Activated T-cell treated with anti-CD3 and anti-CD28 coated beads, Interleukin-2, amount 50 U/mL, for 4 hours (primary cell): ENCODE data around the gene SIX3. TPM values are rescaled to one million over a fixed set of nuclear protein-coding genes. Genes with fewer than 3 reads are reported as not detected.

ENCODE experiments used
- ATAC-seq, 2 donors: fragments of 200-7000 bp; cut with Tn5 transposase; one replicate each; pipeline ENCODE4 v1.10.0; 2021
- DNase-seq: peaks from one replicate; pipeline ENCODE4 v3.0.0-alpha.2; 2020
- H3K27me3 Mint-ChIP-seq: one replicate; pipeline ENCODE4 v1.8.0; 2021; ENCODE audit warnings: low read depth, mixed read lengths
- H3K36me3 Mint-ChIP-seq: one replicate; pipeline ENCODE4 v1.8.0; 2022; ENCODE audit warnings: mixed read lengths; ENCODE audit not compliant: insufficient read depth
- H3K4me1 Mint-ChIP-seq: one replicate; pipeline ENCODE4 v1.8.0; 2021; ENCODE audit warnings: low read depth, mixed read lengths
- H3K4me3 Mint-ChIP-seq: one replicate; pipeline ENCODE4 v1.8.0; 2021; ENCODE audit warnings: mild to moderate bottlenecking, moderate library complexity, mixed read lengths
- H3K9me3 Mint-ChIP-seq: one replicate; pipeline ENCODE4 v1.8.0; 2021; ENCODE audit warnings: mixed read lengths
- total RNA-seq, 3 donors: library from RNA; stranded (reverse); gene quantifications; one replicate each; pipeline ENCODE4 v1.2.1, GENCODE V29; 2021

SIX3 gene
- total RNA-seq, 3 donors from 2014 or later, result 0.11 TPM; not detected in 2

- Mint-ChIP-seq H3K9me3 (no peaks in the 10 kb centered on the region), H3K4me3 (no peak overlapping the region), H3K36me3 (no peaks in the 10 kb centered on the region), H3K4me1 (peaks cover 28% of the 10 kb centered on the region), H3K27me3 (peaks cover 73% of the 10 kb centered on the region)
- DNase-seq (no peak), ATAC-seq (no peak)
Observed at GRCh38 chr2:44953499-44953883, 12.0 kb downstream of the SIX3 start.

- ATAC-seq (no peak), DNase-seq (no peak)
- H3K4me1 Mint-ChIP-seq, result peaks cover 25% of the 10 kb centered on the region
- H3K36me3 Mint-ChIP-seq, result no peaks in the 10 kb centered on the region
- no peak overlapping the region for H3K4me3 Mint-ChIP-seq
- H3K27me3 Mint-ChIP-seq, result peaks cover 67% of the 10 kb centered on the region
- H3K9me3 Mint-ChIP-seq, result no peaks in the 10 kb centered on the region
Observed at GRCh38 chr2:44954447-44954888, 13.0 kb downstream of the SIX3 start.

- Mint-ChIP-seq H3K9me3 (no peaks in the 10 kb centered on the region), H3K4me1 (peaks cover 25% of the 10 kb centered on the region), H3K27me3 (peaks cover 70% of the 10 kb centered on the region), H3K4me3 (peak overlapping the region; percentile 53), H3K36me3 (no peaks in the 10 kb centered on the region)
- ATAC-seq, result peak in 1 of 2 donors; percentile 8
- no peak for DNase-seq
Observed at GRCh38 chr2:44954889-44955592, 13.5 kb downstream of the SIX3 start.

DNA sequence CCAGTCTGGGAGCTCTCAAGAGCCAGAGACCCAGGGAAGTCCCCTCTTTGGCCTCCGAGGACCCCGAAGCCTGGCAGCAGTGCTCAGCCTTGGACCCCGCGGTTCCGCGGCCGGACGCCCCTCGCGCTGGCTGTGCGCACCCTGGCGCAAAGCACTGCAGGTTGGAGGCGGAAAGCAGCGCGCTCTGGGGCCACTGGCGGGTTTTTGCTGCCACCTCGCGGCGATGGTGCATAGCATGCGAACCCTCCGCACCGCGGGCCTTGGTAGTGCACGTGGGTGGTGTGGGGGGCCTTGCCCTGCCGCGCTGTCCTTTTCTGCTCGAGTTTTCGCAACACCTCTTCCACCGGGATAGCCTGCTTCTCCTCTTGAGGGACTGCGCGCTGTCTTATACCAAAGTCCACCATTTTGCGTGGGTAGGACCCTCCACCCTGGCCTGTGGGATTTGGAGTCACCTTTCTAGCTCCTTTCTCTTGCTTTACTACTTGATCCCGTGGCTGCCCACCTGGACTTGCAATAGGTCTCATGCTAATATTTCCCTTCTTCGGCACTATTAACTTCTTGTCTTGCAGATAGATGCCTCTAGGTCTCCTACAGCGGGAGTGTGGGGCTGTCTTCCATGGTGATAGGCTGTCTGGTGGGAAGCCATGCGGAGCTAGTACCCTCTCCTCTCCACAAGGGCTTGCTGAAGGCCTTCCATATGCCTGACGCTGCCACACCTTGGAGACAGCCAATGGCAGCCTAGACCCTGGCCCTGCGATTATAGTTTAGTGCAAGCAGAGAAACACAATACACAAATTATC, 14.3 kb downstream of the SIX3 start:
- ATAC-seq (peak; percentile 80 to 83), DNase-seq (peak; percentile 67)
- H3K27me3 Mint-ChIP-seq, result peaks cover 65% of the 10 kb centered on the region
- H3K36me3 Mint-ChIP-seq, result no peaks in the 10 kb centered on the region
- H3K9me3 Mint-ChIP-seq, result no peaks in the 10 kb centered on the region
- no peak overlapping the region for H3K4me3 Mint-ChIP-seq
- peaks cover 21% of the 10 kb centered on the region for H3K4me1 Mint-ChIP-seq

- no peaks in the 10 kb centered on the region for H3K9me3 Mint-ChIP-seq
- peaks cover 61% of the 10 kb centered on the region for H3K27me3 Mint-ChIP-seq
- ATAC-seq, result no peak
- peaks cover 21% of the 10 kb centered on the region for H3K4me1 Mint-ChIP-seq
- no peak overlapping the region for H3K4me3 Mint-ChIP-seq
- no peaks in the 10 kb centered on the region for H3K36me3 Mint-ChIP-seq
- DNase-seq, result no peak
Observed at GRCh38 chr2:44956843-44957242, 15.3 kb downstream of the SIX3 start.

DNA sequence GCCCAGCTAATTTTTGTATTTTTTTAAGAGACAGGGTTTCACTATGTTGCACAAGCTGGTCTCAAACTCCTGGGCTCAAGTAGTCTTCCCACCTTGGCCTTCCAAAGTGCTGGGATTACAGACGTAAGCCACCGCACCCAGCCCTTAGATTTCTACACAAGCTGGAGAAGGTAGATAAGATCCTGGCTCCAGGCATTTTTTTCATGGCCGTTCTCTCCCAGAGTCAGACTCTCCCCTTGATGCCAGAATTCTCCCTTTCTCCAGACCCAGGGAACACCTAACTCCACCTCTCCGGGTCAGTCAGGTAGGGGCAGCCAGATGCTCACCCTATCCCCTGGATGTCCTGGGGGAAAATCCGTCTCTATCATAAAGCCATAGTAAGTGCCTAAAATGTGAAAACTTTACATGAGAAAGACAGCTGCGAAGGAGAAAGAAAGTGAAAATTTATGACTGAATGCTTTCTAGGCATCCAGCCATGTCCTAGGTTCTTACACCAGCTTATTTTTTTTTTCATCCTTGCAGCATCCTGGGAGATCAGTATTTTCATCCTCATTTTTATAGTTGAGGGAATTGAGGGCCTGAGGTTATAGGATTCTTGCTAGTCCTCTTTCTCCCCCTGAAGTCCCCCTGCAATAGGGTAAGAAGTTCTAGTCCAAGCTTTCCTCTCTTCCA, 16.3 kb downstream of the SIX3 start:
- Mint-ChIP-seq H3K4me3 (no peak overlapping the region), H3K4me1 (peaks cover 16% of the 10 kb centered on the region), H3K36me3 (no peaks in the 10 kb centered on the region), H3K27me3 (peaks cover 58% of the 10 kb centered on the region), H3K9me3 (no peaks in the 10 kb centered on the region)
- no peak for ATAC-seq
- DNase-seq, result no peak

DNA sequence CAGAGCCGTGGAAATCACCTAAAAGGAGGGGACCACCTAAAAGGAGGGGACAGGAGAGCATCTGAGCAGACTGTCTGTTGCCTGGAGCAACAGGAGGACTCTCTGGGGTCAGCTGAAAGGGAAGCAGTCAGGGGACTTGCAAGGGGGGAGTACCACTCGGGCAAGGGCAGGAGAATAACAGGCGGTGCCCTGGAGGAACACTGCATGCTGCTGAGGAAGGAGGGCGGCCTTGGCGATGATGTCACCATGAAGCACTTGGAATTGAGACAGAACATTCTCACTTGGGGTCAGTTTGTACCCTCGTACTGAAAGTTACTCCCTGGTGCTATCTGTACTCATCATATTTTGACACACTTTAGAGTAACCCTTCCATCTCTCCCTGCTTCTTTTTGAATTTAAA, 18.4 kb downstream of the SIX3 start:
- no peak overlapping the region for H3K4me3 Mint-ChIP-seq
- H3K4me1 Mint-ChIP-seq, result peaks cover 6% of the 10 kb centered on the region
- ATAC-seq, result no peak
- no peak for DNase-seq
- no peaks in the 10 kb centered on the region for H3K36me3 Mint-ChIP-seq
- peaks cover 55% of the 10 kb centered on the region for H3K27me3 Mint-ChIP-seq
- no peaks in the 10 kb centered on the region for H3K9me3 Mint-ChIP-seq

DNA sequence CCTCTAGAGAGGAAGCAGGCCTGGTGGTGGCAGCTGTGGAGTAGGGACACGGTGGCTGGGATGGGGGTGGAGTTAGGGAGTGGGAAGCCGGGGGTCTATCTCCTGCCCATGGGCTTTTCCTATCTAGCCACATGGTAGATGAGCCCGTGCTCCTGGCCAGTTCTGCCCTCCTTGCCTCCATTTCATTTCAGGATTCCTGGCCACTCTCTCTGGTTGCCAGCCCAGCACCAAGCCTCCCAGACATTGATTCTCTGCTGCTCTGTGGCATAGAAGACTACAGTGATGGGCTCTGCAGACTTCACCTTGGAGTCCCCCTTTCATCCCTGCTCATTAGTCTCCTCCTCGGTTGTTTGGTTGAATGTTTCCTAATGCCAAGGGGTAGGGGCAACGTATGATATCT, 19.4 kb downstream of the SIX3 start:
- Mint-ChIP-seq H3K4me1 (no peaks in the 10 kb centered on the region), H3K36me3 (no peaks in the 10 kb centered on the region), H3K4me3 (no peak overlapping the region), H3K27me3 (peaks cover 51% of the 10 kb centered on the region), H3K9me3 (no peaks in the 10 kb centered on the region)
- no peak for ATAC-seq
- DNase-seq, result no peak

DNA sequence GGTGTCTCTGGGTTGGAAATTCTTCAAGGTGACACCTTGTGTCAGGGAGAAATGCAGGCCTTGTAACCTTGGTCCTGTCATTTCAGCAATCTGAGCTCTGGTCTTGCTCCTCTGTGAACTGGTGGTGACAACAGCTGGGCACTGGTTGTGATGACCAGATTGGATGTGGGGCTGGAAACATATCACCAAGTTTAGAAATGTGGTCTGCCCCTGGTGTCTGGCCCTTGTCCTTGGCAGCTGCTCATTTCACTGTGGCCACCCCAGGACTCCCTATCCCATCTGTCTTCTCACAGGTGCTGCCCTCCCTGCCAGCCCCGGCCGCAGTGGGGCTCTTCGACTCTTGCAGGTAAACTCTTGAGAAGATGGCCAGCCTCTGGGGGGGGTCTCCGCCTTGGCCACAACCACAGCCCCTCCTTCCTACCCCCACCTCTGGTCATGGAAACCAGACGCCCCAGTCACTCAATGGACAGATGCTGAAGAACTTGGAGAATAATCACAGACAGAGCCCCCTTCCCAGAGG, 20.7 kb downstream of the SIX3 start:
- no peak for ATAC-seq
- no peaks in the 10 kb centered on the region for H3K36me3 Mint-ChIP-seq
- no peak overlapping the region for H3K4me3 Mint-ChIP-seq
- no peak for DNase-seq
- H3K4me1 Mint-ChIP-seq, result no peaks in the 10 kb centered on the region
- H3K27me3 Mint-ChIP-seq, result peaks cover 44% of the 10 kb centered on the region
- H3K9me3 Mint-ChIP-seq, result no peaks in the 10 kb centered on the region

- DNase-seq (no peak), ATAC-seq (peak in 1 of 2 donors; percentile 11)
- Mint-ChIP-seq H3K36me3 (no peaks in the 10 kb centered on the region), H3K4me1 (no peaks in the 10 kb centered on the region), H3K9me3 (no peaks in the 10 kb centered on the region), H3K27me3 (peaks cover 41% of the 10 kb centered on the region), H3K4me3 (no peak overlapping the region)
Observed at GRCh38 chr2:44964752-44965236, 23.3 kb downstream of the SIX3 start.

- Mint-ChIP-seq H3K36me3 (no peaks in the 10 kb centered on the region), H3K9me3 (no peaks in the 10 kb centered on the region), H3K4me3 (no peak overlapping the region), H3K4me1 (no peaks in the 10 kb centered on the region), H3K27me3 (peaks cover 39% of the 10 kb centered on the region)
- no peak for ATAC-seq
- no peak for DNase-seq
Observed at GRCh38 chr2:44965684-44966083, 24.2 kb downstream of the SIX3 start.

DNA sequence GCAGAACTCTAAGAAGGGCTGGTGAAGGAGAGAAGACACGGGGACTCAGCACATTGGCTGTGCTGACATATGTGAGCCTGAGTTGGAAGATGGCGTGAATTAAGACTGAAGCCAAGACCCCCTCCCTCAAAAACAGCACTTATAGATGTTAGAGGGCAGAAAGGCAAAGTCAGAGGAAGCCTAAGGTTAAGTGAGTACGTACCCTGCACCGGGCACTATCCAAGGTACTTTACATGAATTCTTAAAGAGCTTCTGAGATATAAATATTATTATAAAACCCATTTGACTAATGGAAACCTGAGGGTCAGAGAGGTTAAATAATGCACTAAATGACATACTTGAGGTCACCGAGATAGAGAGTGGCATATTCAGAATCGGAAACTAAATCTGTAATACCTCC, 25.6 kb downstream of the SIX3 start:
- DNase-seq (no peak), ATAC-seq (no peak)
- Mint-ChIP-seq H3K27me3 (peaks cover 33% of the 10 kb centered on the region), H3K36me3 (no peaks in the 10 kb centered on the region), H3K4me3 (no peak overlapping the region), H3K9me3 (no peaks in the 10 kb centered on the region), H3K4me1 (no peaks in the 10 kb centered on the region)

DNA sequence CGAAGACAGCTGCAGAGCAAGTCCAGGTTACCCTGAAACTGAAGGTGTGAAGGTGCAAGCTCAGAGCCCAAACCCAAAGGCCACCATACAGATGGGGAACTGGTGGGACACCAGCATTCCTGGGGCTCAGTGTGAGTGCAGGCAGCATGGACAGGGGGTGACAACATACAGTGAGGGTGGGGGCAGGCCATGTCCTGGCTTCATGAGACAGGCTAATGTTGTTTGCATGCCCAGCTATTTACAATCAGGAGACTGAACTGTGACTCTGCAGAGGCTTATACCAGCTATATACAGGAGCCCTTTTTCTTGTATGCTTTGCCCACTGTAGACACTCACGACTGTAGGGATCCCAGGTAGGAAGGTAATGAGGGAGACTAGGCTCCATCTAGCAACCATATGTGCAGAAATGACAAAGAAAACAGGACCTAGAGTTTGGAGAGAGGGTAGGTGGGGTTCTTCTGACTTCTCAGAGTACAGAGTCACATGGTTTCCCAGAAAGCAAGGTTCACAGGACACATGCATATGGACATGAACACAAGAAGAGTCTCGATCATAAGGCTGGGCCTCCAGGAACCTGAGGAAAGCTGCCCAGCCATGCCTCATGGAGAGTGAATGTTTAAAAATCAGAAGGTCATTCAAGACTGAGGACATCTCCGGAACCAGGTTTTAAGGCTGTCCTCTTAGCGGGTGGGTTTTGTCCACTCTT, 26.4 kb downstream of the SIX3 start:
- H3K4me1 Mint-ChIP-seq, result no peaks in the 10 kb centered on the region
- H3K9me3 Mint-ChIP-seq, result no peaks in the 10 kb centered on the region
- H3K36me3 Mint-ChIP-seq, result no peaks in the 10 kb centered on the region
- peaks cover 28% of the 10 kb centered on the region for H3K27me3 Mint-ChIP-seq
- DNase-seq (no peak), ATAC-seq (no peak)
- no peak overlapping the region for H3K4me3 Mint-ChIP-seq

GRCh38 chr2:44969936-44970335, 28.4 kb downstream of the SIX3 start:
- no peak for ATAC-seq
- no peaks in the 10 kb centered on the region for H3K9me3 Mint-ChIP-seq

More at GRCh38 chr2:44969936-44970335, 28.4 kb downstream of the SIX3 start:
- no peak for DNase-seq
- no peaks in the 10 kb centered on the region for H3K36me3 Mint-ChIP-seq
- H3K4me3 Mint-ChIP-seq, result no peak overlapping the region
- peaks cover 12% of the 10 kb centered on the region for H3K27me3 Mint-ChIP-seq
- peaks cover 2% of the 10 kb centered on the region for H3K4me1 Mint-ChIP-seq
